Endothelial cell of umbilical vein (primary cell): ENCODE measurements around the gene TTC34. TPM values are rescaled to one million over a fixed set of nuclear protein-coding genes. Genes with fewer than 3 reads are reported as not detected.

Source experiments
- BruUV-seq: library from RNA; stranded (reverse); fragments of 400-500 nt; replicated peaks from 2 replicates; lab custom pipeline; 2021; lab: Mats Ljungman, UMichigan
- CTCF ChIA-PET: fragments of 300-600, 350-600 bp; sonication (Branson Sonifier 250); formaldehyde crosslinking; loops from one replicate; lab custom pipeline; 2021; ENCODE audit warnings: antibody characterized with exemption, inconsistent platforms; lab: Charles Lee
- POLR2A ChIA-PET: fragments of 300-600, 350-600 bp; sonication (Branson Sonifier 250); formaldehyde crosslinking; loops from one replicate; lab custom pipeline; 2021; ENCODE audit warnings: antibody characterized with exemption, inconsistent platforms; lab: Charles Lee
- DNase-seq: peaks from one replicate; pipeline ENCODE4 v3.0.0-alpha.2; 2011; ENCODE audit warnings: low read depth, low spot score
- FAIRE-seq: peaks from 2 replicates; lab custom pipeline; 2011; peaks lifted over from hg19 to GRCh38; lab: Jason Lieb, UNC
- H2AFZ ChIP-seq: 2 replicates; pipeline ENCODE4 v1.6.0; 2012; ENCODE audit warnings: low read depth, low read length, control low read depth, inconsistent platforms
- H3K27ac ChIP-seq: 2 replicates; pipeline ENCODE4 v1.5.1; 2011; ENCODE audit warnings: low read depth, mild to moderate bottlenecking, control low read depth, low read length, moderate library complexity; ENCODE audit not compliant: insufficient read depth
- H3K27me3 ChIP-seq, 2 experiments: 2 replicates each; pipeline versions ENCODE4 v1.6.0 to v1.6.1; 2011; ENCODE audit warnings: low read length in 2 of 2, mixed read lengths in 1 of 2; ENCODE audit not compliant: control insufficient read depth in 2 of 2, insufficient read depth in 2 of 2
- H3K36me3 ChIP-seq, 2 experiments: 2 replicates in 1 of 2; 3 replicates in 1 of 2; pipeline ENCODE4 v1.5.1; 2011; ENCODE audit warnings: low read length in 2 of 2, mild to moderate bottlenecking in 1 of 2, moderate library complexity in 1 of 2; ENCODE audit not compliant: control insufficient read depth in 2 of 2, insufficient read depth in 2 of 2; ENCODE audit errors: extremely low read depth in 1 of 2
- H3K4me1 ChIP-seq: 3 replicates; pipeline ENCODE4 v1.5.1; 2011; ENCODE audit warnings: mild to moderate bottlenecking, low read length; ENCODE audit not compliant: control insufficient read depth, insufficient read depth; ENCODE audit errors: extremely low read depth
- H3K4me2 ChIP-seq: 2 replicates; pipeline ENCODE4 v1.6.1; 2011; ENCODE audit warnings: low read length, control low read depth, mixed read lengths; ENCODE audit not compliant: insufficient read depth
- H3K4me3 ChIP-seq, 3 experiments: fragments of 200-600 bp in 1 of 3; sonication (generic), shearing (Covaris generic) in 1 of 3; replicated peaks in 1 of 3; 2 replicates each; pipeline ENCODE4 v1.5.1; 2011 to 2016; ENCODE audit warnings: control low read depth in 3 of 3, low read length in 3 of 3, mild to moderate bottlenecking in 2 of 3, inconsistent platforms in 1 of 3, low read depth in 1 of 3, moderate library complexity in 1 of 3; ENCODE audit not compliant: insufficient read depth in 1 of 3
- H3K79me2 ChIP-seq: 2 replicates; pipeline ENCODE4 v1.6.0; 2012; ENCODE audit warnings: low read length, inconsistent platforms; ENCODE audit not compliant: control insufficient read depth, insufficient read depth
- H3K9ac ChIP-seq: replicated peaks from 2 replicates; pipeline ENCODE3; 2011; ENCODE audit warnings: low read length, control low read depth; ENCODE audit not compliant: insufficient read depth; ENCODE audit errors: extremely low read depth
- H3K9me1 ChIP-seq: replicated peaks from 3 replicates; pipeline ENCODE4 v1.6.0; 2011; ENCODE audit warnings: mild to moderate bottlenecking, low read length; ENCODE audit not compliant: control insufficient read depth, insufficient read depth; ENCODE audit errors: extremely low read depth
- H3K9me3 ChIP-seq: replicated peaks from 2 replicates; pipeline ENCODE4 v1.5.1; 2012; ENCODE audit warnings: low read length, inconsistent platforms; ENCODE audit not compliant: control insufficient read depth, insufficient read depth
- H4K20me1 ChIP-seq: replicated peaks from 2 replicates; pipeline ENCODE3; 2011; ENCODE audit warnings: mild to moderate bottlenecking, low read length; ENCODE audit not compliant: control insufficient read depth, insufficient read depth; ENCODE audit errors: extremely low read depth
- CTCF ChIP-seq, 2 donors: IDR thresholded peaks; 1 replicate in 1 of 2; 2 replicates in 1 of 2; pipeline ENCODE4 v1.5.1; 2011; ENCODE audit warnings: low read length in 2 of 2, mild to moderate bottlenecking in 2 of 2, moderate library complexity in 2 of 2, control low read depth in 1 of 2, inconsistent platforms in 1 of 2, low read depth in 1 of 2; ENCODE audit not compliant: insufficient read depth in 1 of 2; ENCODE audit errors: extremely low read depth in 1 of 2
- EZH2 ChIP-seq: IDR thresholded peaks from 2 replicates; pipeline ENCODE4 v1.6.1; 2012; ENCODE audit warnings: borderline replicate concordance, low read depth, mild to moderate bottlenecking, moderate library complexity, low read length, inconsistent platforms; ENCODE audit not compliant: severe bottlenecking
- FOS ChIP-seq: IDR thresholded peaks from 2 replicates; pipeline ENCODE4 v1.6.1; 2011; ENCODE audit warnings: mild to moderate bottlenecking, low read length, moderate library complexity, borderline replicate concordance; ENCODE audit not compliant: insufficient read depth
- GATA2 ChIP-seq: IDR thresholded peaks from 2 replicates; pipeline ENCODE4 v1.7.0; 2011; ENCODE audit warnings: low read depth, mild to moderate bottlenecking, moderate library complexity, mixed read lengths, low read length; ENCODE audit not compliant: insufficient read length, insufficient read depth
- JUN ChIP-seq: IDR thresholded peaks from 2 replicates; pipeline ENCODE4 v1.6.1; 2011; ENCODE audit warnings: borderline replicate concordance, low read depth; ENCODE audit not compliant: insufficient read length, insufficient read depth
- MAX ChIP-seq: IDR thresholded peaks from 2 replicates; pipeline ENCODE4 v1.6.1; 2011; ENCODE audit not compliant: insufficient read depth, insufficient read length
- MYC ChIP-seq: IDR thresholded peaks from one replicate; pipeline ENCODE4 v1.6.1; 2011; ENCODE audit warnings: mild to moderate bottlenecking, low read depth, low read length
- POLR2A ChIP-seq: IDR thresholded peaks from 2 replicates; pipeline ENCODE4 v1.6.1; 2012; ENCODE audit warnings: low read depth, mild to moderate bottlenecking, control low read depth, low read length
- POLR2AphosphoS5 ChIP-seq: IDR thresholded peaks from 2 replicates; pipeline ENCODE4 v1.6.1; 2012; ENCODE audit warnings: low read depth, mild to moderate bottlenecking, control low read depth, low read length, moderate library complexity; ENCODE audit not compliant: insufficient read depth
- dilution Hi-C: fragments of 300-500 bp; cut with MboI; formaldehyde crosslinking; loops from one replicate; pipeline ENCODE4 v1.15.0; 2019; ENCODE audit warnings: low sequenced_read_pairs; ENCODE audit not compliant: extremely low pct_ligation_motif_present
- intact Hi-C: fragments of 100-400 bp; cut with micrococcal nuclease; formaldehyde crosslinking; loops from one replicate; pipeline ENCODE4 v1.10.0; 2022
- polyA plus RNA-seq, 4 experiments: library from polyadenylated mRNA; depleted of rRNA in 3 of 4; stranded (reverse) in 3 of 4; unstranded in 1 of 4; fragments of >200 nt; gene quantifications; 2 replicates each; pipeline versions ENCODE4 v1.2.1 to v1.2.3, GENCODE V29; 2011 to 2012; ENCODE audit warnings: missing spikeins in 1 of 4
- total RNA-seq: library from RNA; stranded (reverse); gene quantifications from 2 replicates; pipeline ENCODE4 v1.2.3, GENCODE V29; 2021

Gene TTC34
- total and polyA plus RNA-seq, 2 donors (not counting 3 experiments of a cell fraction or from before 2014, with no cell fraction given): 0.08 to 0.77 TPM

- Histone ChIP-seq H3K36me3 (no peaks in the 10 kb centered on the region), H3K27ac (no peak overlapping the region), H3K9me3 (no peaks in the 10 kb centered on the region), H3K4me1 (no peaks in the 10 kb centered on the region), H3K9ac (no peak overlapping the region), H3K79me2 (no peaks in the 10 kb centered on the region), H3K4me3 (no peak overlapping the region), H3K9me1 (no peaks in the 10 kb centered on the region), H3K27me3 (no peaks in the 10 kb centered on the region), H3K4me2 (no peak overlapping the region), H2AFZ (no peak overlapping the region), H4K20me1 (no peaks in the 10 kb centered on the region)
- DNase-seq (no peak), FAIRE-seq (no peak)
- intact Hi-C loops: no loop called here
- dilution Hi-C loops: no loop called here
- ChIA-PET POLR2A (no interaction called here), CTCF (no interaction called here)
- TF ChIP-seq MAX (no peak), EZH2 (no peak), POLR2A (no peak)
- BruUV-seq: no TSS peak
Measured at GRCh38 chr1:2604844-2605508, 196.5 kb downstream of the TTC34 start.

- intact Hi-C loops (no loop called here), dilution Hi-C loops (no loop called here)
- Histone ChIP-seq H4K20me1 (no peaks in the 10 kb centered on the region), H3K27me3 (no peaks in the 10 kb centered on the region), H3K36me3 (no peaks in the 10 kb centered on the region), H2AFZ (no peak overlapping the region), H3K4me2 (no peak overlapping the region), H3K9me1 (no peaks in the 10 kb centered on the region), H3K79me2 (no peaks in the 10 kb centered on the region), H3K4me1 (no peaks in the 10 kb centered on the region), H3K9ac (no peak overlapping the region), H3K27ac (no peak overlapping the region), H3K9me3 (no peaks in the 10 kb centered on the region), H3K4me3 (no peak overlapping the region)
- no peak for TF ChIP-seq MAX
- no peak for TF ChIP-seq JUN
- no peak for TF ChIP-seq MYC
- no peak for TF ChIP-seq FOS
- TF ChIP-seq POLR2AphosphoS5: no peak
- no peak for TF ChIP-seq CTCF (IDR thresholded peaks at IDR 0.05; ENCODE audit: extremely low read depth in 1 of 2, insufficient read depth in 1 of 2, low read depth in 1 of 2, low read length in 2 of 2)
- TF ChIP-seq EZH2: no peak
- no peak for TF ChIP-seq GATA2
- TF ChIP-seq POLR2A: no peak
- DNase-seq (no peak), FAIRE-seq (no peak)
- ChIA-PET CTCF (no interaction called here), POLR2A (no interaction called here)
- BruUV-seq: no TSS peak
Measured at GRCh38 chr1:2604156-2604843, 197.2 kb downstream of the TTC34 start.
